HepG2 (cell line): ENCODE measurements around the gene BATF2. TPM values are rescaled to one million over a fixed set of nuclear protein-coding genes. Genes with fewer than 3 reads are reported as not detected.
A peak's percentile ranks its signal among the peaks of the same experiment; 100 is the strongest.

Experiments
- CHD2 ChIP-seq: IDR thresholded peaks from 2 replicates; pipeline ENCODE4 v1.6.1; 2011; ENCODE audit warnings: low read depth, low read length, improper control_type of control experiment
- FOXA3 ChIP-seq: IDR thresholded peaks from 2 replicates; pipeline ENCODE4 v1.6.1; 2016; ENCODE audit warnings: missing genetic modification reagents, missing compliant biosample characterization
- HOMEZ ChIP-seq: IDR thresholded peaks from 2 replicates; pipeline ENCODE4 v1.6.1; 2016; ENCODE audit warnings: low read depth
- KLF13 ChIP-seq: sonication (generic); formaldehyde crosslinking; IDR thresholded peaks from 2 replicates; pipeline ENCODE4 v1.4.0; 2020; ENCODE audit warnings: mild to moderate bottlenecking, missing genetic modification reagents
- PAF1 ChIP-seq: IDR thresholded peaks from 2 replicates; pipeline ENCODE4 v1.6.1; 2016; ENCODE audit warnings: missing genetic modification reagents, missing compliant biosample characterization
- PBX3 ChIP-seq: sonication (generic); formaldehyde crosslinking; IDR thresholded peaks from 2 replicates; pipeline ENCODE4 v1.8.1; 2023; ENCODE audit warnings: missing genetic modification reagents, inconsistent platforms, borderline replicate concordance
- SNRNP70 ChIP-seq: fragments of 200-400 bp; formaldehyde crosslinking; IDR thresholded peaks from 2 replicates; pipeline ENCODE4 v1.6.1; 2017; ENCODE audit warnings: mild to moderate bottlenecking, low read depth, low read length, moderate library complexity
- TAF15 ChIP-seq: fragments of 200-400 bp; formaldehyde crosslinking; IDR thresholded peaks from one replicate; pipeline ENCODE4 v1.6.1; 2018; ENCODE audit warnings: mild to moderate bottlenecking, low read depth, low read length; ENCODE audit not compliant: poor library complexity, severe bottlenecking
- ZBTB43 ChIP-seq: sonication (generic); formaldehyde crosslinking; conservative IDR thresholded peaks from 2 replicates; pipeline ENCODE4 v1.4.0; 2020; ENCODE audit warnings: missing genetic modification reagents
- ZNF354B ChIP-seq: sonication (generic); formaldehyde crosslinking; IDR thresholded peaks from 2 replicates; pipeline ENCODE4 v1.8.0; 2022; ENCODE audit warnings: mild to moderate bottlenecking, missing genetic modification reagents
- ZNF670 ChIP-seq: sonication (generic); formaldehyde crosslinking; IDR thresholded peaks from 2 replicates; pipeline ENCODE4 v1.8.0; 2022; ENCODE audit warnings: mild to moderate bottlenecking, missing genetic modification reagents, borderline replicate concordance
- ZNF678 ChIP-seq: sonication (generic); formaldehyde crosslinking; IDR thresholded peaks from 2 replicates; pipeline ENCODE4 v1.4.0; 2020; ENCODE audit warnings: mild to moderate bottlenecking, missing genetic modification reagents
- polyA plus RNA-seq, 8 experiments: library from polyadenylated mRNA; depleted of rRNA in 3 of 8; stranded (reverse) in 7 of 8; unstranded in 1 of 8; fragments of >200 nt; fragmentation: Illumina TruSeq in 4 of 8; extraction: Trizol in 4 of 8; gene quantifications; 2 replicates each; pipeline versions ENCODE4 v1.2.1 to v1.2.3, GENCODE V29; 2011 to 2016; ENCODE audit warnings: low read depth in 4 of 8, missing spikeins in 1 of 8, mixed read lengths in 1 of 8; ENCODE audit not compliant: insufficient read depth in 1 of 8
- total RNA-seq, 5 experiments: library from RNA; depleted of rRNA; stranded (reverse); fragments of >200 nt; fragmentation: Illumina TruSeq; extraction: Trizol; gene quantifications; 2 replicates each; pipeline ENCODE4 v1.2.3, GENCODE V29; 2016; ENCODE audit warnings: low read depth in 1 of 5
- TF ChIP-seq, protein P1 (sequence below): sonication (generic); formaldehyde crosslinking; IDR thresholded peaks from 2 replicates; pipeline ENCODE4 v1.4.0; 2020; ENCODE audit warnings: low read depth, missing genetic modification reagents
- TF ChIP-seq, protein P2 (sequence below): sonication (generic); formaldehyde crosslinking; IDR thresholded peaks from 2 replicates; pipeline ENCODE4 v1.4.0; 2020; ENCODE audit warnings: missing genetic modification reagents, borderline replicate concordance

BATF2 gene
- total and polyA plus RNA-seq, 2 of the 13 experiments (the other 11 are each of a cell fraction or from before 2014, with no cell fraction given) = 2.8 to 3.9 TPM

- TF ChIP-seq, protein P1, sequence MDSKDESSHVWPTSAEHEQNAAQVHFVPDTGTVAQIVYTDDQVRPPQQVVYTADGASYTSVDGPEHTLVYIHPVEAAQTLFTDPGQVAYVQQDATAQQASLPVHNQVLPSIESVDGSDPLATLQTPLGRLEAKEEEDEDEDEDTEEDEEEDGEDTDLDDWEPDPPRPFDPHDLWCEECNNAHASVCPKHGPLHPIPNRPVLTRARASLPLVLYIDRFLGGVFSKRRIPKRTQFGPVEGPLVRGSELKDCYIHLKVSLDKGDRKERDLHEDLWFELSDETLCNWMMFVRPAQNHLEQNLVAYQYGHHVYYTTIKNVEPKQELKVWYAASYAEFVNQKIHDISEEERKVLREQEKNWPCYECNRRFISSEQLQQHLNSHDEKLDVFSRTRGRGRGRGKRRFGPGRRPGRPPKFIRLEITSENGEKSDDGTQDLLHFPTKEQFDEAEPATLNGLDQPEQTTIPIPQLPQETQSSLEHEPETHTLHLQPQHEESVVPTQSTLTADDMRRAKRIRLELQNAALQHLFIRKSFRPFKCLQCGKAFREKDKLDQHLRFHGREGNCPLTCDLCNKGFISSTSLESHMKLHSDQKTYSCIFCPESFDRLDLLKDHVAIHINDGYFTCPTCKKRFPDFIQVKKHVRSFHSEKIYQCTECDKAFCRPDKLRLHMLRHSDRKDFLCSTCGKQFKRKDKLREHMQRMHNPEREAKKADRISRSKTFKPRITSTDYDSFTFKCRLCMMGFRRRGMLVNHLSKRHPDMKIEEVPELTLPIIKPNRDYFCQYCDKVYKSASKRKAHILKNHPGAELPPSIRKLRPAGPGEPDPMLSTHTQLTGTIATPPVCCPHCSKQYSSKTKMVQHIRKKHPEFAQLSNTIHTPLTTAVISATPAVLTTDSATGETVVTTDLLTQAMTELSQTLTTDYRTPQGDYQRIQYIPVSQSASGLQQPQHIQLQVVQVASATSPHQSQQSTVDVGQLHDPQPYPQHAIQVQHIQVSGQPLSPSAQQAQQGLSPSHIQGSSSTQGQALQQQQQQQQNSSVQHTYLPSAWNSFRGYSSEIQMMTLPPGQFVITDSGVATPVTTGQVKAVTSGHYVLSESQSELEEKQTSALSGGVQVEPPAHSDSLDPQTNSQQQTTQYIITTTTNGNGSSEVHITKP (CRISPR knock-in tag) = peak; percentile 42; the same call in 1 of the 2 replicates
- no peak for TF ChIP-seq KLF13 (CRISPR knock-in tag)
- TF ChIP-seq SNRNP70 = no peak
- TF ChIP-seq HOMEZ (CRISPR knock-in tag) = no peak
- no peak for TF ChIP-seq CHD2
- TF ChIP-seq ZNF670 (CRISPR knock-in tag) = 0 out of 2 replicates have a peak, but pooled peaks have one; percentile 90
- TF ChIP-seq PAF1 (CRISPR knock-in tag) = no peak
- TF ChIP-seq ZNF678 (CRISPR knock-in tag) = peak; percentile 70; the same call in 1 of the 2 replicates
- TF ChIP-seq, protein P2, sequence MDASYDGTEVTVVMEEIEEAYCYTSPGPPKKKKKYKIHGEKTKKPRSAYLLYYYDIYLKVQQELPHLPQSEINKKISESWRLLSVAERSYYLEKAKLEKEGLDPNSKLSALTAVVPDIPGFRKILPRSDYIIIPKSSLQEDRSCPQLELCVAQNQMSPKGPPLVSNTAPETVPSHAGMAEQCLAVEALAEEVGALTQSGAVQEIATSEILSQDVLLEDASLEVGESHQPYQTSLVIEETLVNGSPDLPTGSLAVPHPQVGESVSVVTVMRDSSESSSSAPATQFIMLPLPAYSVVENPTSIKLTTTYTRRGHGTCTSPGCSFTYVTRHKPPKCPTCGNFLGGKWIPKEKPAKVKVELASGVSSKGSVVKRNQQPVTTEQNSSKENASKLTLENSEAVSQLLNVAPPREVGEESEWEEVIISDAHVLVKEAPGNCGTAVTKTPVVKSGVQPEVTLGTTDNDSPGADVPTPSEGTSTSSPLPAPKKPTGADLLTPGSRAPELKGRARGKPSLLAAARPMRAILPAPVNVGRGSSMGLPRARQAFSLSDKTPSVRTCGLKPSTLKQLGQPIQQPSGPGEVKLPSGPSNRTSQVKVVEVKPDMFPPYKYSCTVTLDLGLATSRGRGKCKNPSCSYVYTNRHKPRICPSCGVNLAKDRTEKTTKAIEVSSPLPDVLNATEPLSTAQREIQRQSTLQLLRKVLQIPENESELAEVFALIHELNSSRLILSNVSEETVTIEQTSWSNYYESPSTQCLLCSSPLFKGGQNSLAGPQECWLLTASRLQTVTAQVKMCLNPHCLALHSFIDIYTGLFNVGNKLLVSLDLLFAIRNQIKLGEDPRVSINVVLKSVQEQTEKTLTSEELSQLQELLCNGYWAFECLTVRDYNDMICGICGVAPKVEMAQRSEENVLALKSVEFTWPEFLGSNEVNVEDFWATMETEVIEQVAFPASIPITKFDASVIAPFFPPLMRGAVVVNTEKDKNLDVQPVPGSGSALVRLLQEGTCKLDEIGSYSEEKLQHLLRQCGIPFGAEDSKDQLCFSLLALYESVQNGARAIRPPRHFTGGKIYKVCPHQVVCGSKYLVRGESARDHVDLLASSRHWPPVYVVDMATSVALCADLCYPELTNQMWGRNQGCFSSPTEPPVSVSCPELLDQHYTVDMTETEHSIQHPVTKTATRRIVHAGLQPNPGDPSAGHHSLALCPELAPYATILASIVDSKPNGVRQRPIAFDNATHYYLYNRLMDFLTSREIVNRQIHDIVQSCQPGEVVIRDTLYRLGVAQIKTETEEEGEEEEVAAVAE (CRISPR knock-in tag) = no peak; the same call in 1 of the 2 replicates
- no peak for TF ChIP-seq ZNF354B (CRISPR knock-in tag)
- TF ChIP-seq TAF15 = no peak
- TF ChIP-seq PBX3 (CRISPR knock-in tag) = no peak
- TF ChIP-seq FOXA3 (CRISPR knock-in tag) = no peak; the same call in 1 of the 2 replicates
- TF ChIP-seq ZBTB43 (CRISPR knock-in tag) = 0 out of 2 replicates have a peak, but pooled peaks have one; percentile 51
Observed at GRCh38 chr11:65013888-65014725, 17.3 kb upstream of the BATF2 start, which contains the start of gene ARL2 (continued).
